Activated CD8-positive, alpha-beta T cell treated with anti-CD3 and anti-CD28 coated beads, Interleukin-2, amount 10 ng/mL, durations not matched to agents 7 days and 5 days (primary cell): ENCODE measurements around the gene CLASP1. TPM values are rescaled to one million over a fixed set of nuclear protein-coding genes. Genes with fewer than 3 reads are reported as not detected.

Source experiments
- ATAC-seq: fragments of 150-1000 bp; cut with Tn5 transposase; one replicate; pipeline ENCODE4 v1.10.0; 2021; ENCODE audit warnings: moderate library complexity
- CTCF ChIA-PET: fragments of 350-600 bp; sonication (Branson Sonifier 250); formaldehyde crosslinking; loops from one replicate; lab custom pipeline; 2021; ENCODE audit warnings: antibody characterized with exemption; lab: Charles Lee
- POLR2A ChIA-PET: fragments of 350-600 bp; sonication (Branson Sonifier 250); formaldehyde crosslinking; loops from one replicate; lab custom pipeline; 2021; ENCODE audit warnings: antibody characterized with exemption; lab: Charles Lee
- DNase-seq: peaks from one replicate; pipeline ENCODE4 v3.0.0-alpha.2; 2020
- H3K27ac Mint-ChIP-seq: one replicate; pipeline ENCODE4 v1.8.0; 2021; ENCODE audit warnings: mild to moderate bottlenecking, mixed read lengths
- H3K27me3 Mint-ChIP-seq: one replicate; pipeline ENCODE4 v1.8.0; 2021; ENCODE audit warnings: low read depth, mixed read lengths
- H3K36me3 Mint-ChIP-seq: one replicate; pipeline ENCODE4 v1.8.0; 2021; ENCODE audit warnings: low read depth, mixed read lengths
- H3K4me1 Mint-ChIP-seq: one replicate; pipeline ENCODE4 v1.8.0; 2021; ENCODE audit warnings: low read depth, mixed read lengths
- H3K4me3 Mint-ChIP-seq: one replicate; pipeline ENCODE4 v1.8.0; 2021; ENCODE audit warnings: mild to moderate bottlenecking, mixed read lengths
- H3K9me3 Mint-ChIP-seq: one replicate; pipeline ENCODE4 v1.8.0; 2022; ENCODE audit warnings: mixed read lengths; ENCODE audit not compliant: insufficient read depth
- total RNA-seq, 2 experiments: library from RNA; stranded (reverse); gene quantifications; one replicate each; pipeline ENCODE4 v1.2.3, GENCODE V29; 2021

Gene CLASP1
- total RNA-seq, 2 experiments from 2014 or later, result 62.3 to 65.2 TPM

GRCh38 chr2:121405233-121405632 lies 244.0 kb downstream of the CLASP1 start:
- CTCF ChIA-PET, result no interaction called here
- POLR2A ChIA-PET, result no interaction called here
- H3K4me1 Mint-ChIP-seq, result peaks cover 3% of the 10 kb centered on the region
- DNase-seq, result no peak
- H3K27ac Mint-ChIP-seq, result no peak overlapping the region
- H3K27me3 Mint-ChIP-seq, result no peaks in the 10 kb centered on the region
- no peaks in the 10 kb centered on the region for H3K9me3 Mint-ChIP-seq
- no peak overlapping the region for H3K4me3 Mint-ChIP-seq
- no peak for ATAC-seq
- peaks cover 34% of the 10 kb centered on the region for H3K36me3 Mint-ChIP-seq

- H3K36me3 Mint-ChIP-seq, result peaks cover 26% of the 10 kb centered on the region
- no peak overlapping the region for H3K27ac Mint-ChIP-seq
Measured at GRCh38 chr2:121400201-121400600, 249.1 kb downstream of the CLASP1 start.

GRCh38 chr2:121398853-121399252 lies 250.4 kb downstream of the CLASP1 start:
- Mint-ChIP-seq H3K36me3 (peaks cover 28% of the 10 kb centered on the region), H3K27me3 (no peaks in the 10 kb centered on the region), H3K9me3 (no peaks in the 10 kb centered on the region), H3K4me3 (no peak overlapping the region), H3K27ac (no peak overlapping the region), H3K4me1 (peaks cover 3% of the 10 kb centered on the region)
- ChIA-PET CTCF (no interaction called here), POLR2A (no interaction called here)
- ATAC-seq (no peak), DNase-seq (no peak)

More at GRCh38 chr2:121400201-121400600, 249.1 kb downstream of the CLASP1 start:
- no peak for ATAC-seq
- POLR2A ChIA-PET, result interaction anchor here (0.7 kb wide), 1 partner anchor 13 kb away, joined by 3 read pairs; no protein-coding TSS in a partner anchor
- DNase-seq, result no peak
- Mint-ChIP-seq H3K4me3 (no peak overlapping the region), H3K27me3 (no peaks in the 10 kb centered on the region), H3K4me1 (peaks cover 3% of the 10 kb centered on the region), H3K9me3 (no peaks in the 10 kb centered on the region)
- CTCF ChIA-PET, result no interaction called here

- Mint-ChIP-seq H3K9me3 (no peaks in the 10 kb centered on the region), H3K27me3 (no peaks in the 10 kb centered on the region), H3K36me3 (peaks cover 32% of the 10 kb centered on the region), H3K27ac (no peak overlapping the region), H3K4me1 (peaks cover 2% of the 10 kb centered on the region), H3K4me3 (no peak overlapping the region)
- DNase-seq, result no peak
- no peak for ATAC-seq
- ChIA-PET POLR2A (no interaction called here), CTCF (interaction anchor here (1.8 kb wide), 1 partner anchor 12 kb away, joined by 6 read pairs; no protein-coding TSS in a partner anchor)
Measured at GRCh38 chr2:121390082-121390692, 259.1 kb downstream of the CLASP1 start.

GRCh38 chr2:121388371-121388770 lies 260.9 kb downstream of the CLASP1 start:
- Mint-ChIP-seq H3K4me1 (peaks cover 2% of the 10 kb centered on the region), H3K27me3 (no peaks in the 10 kb centered on the region), H3K36me3 (peaks cover 23% of the 10 kb centered on the region), H3K9me3 (no peaks in the 10 kb centered on the region), H3K4me3 (no peak overlapping the region), H3K27ac (no peak overlapping the region)
- ChIA-PET CTCF (interaction anchor here (1.4 kb wide), 1 partner anchor 14 kb away, joined by 3 read pairs; no protein-coding TSS in a partner anchor), POLR2A (no interaction called here)
- no peak for DNase-seq
- no peak for ATAC-seq

- Mint-ChIP-seq H3K36me3 (peaks cover 27% of the 10 kb centered on the region), H3K27ac (no peak overlapping the region), H3K4me1 (peaks cover 2% of the 10 kb centered on the region), H3K4me3 (no peak overlapping the region), H3K27me3 (no peaks in the 10 kb centered on the region), H3K9me3 (no peaks in the 10 kb centered on the region)
- ChIA-PET POLR2A (no interaction called here), CTCF (interaction anchor here (1.4 kb wide), 1 partner anchor 15 kb away, joined by 3 read pairs; no protein-coding TSS in a partner anchor)
- ATAC-seq, result no peak
- no peak for DNase-seq
Measured at GRCh38 chr2:121387591-121388325, 261.5 kb downstream of the CLASP1 start.

GRCh38 chr2:121386707-121387106 lies 262.6 kb downstream of the CLASP1 start:
- DNase-seq, result no peak
- Mint-ChIP-seq H3K9me3 (no peaks in the 10 kb centered on the region), H3K27ac (no peak overlapping the region), H3K27me3 (no peaks in the 10 kb centered on the region), H3K36me3 (peaks cover 32% of the 10 kb centered on the region), H3K4me3 (no peak overlapping the region), H3K4me1 (peaks cover 7% of the 10 kb centered on the region)
- no peak for ATAC-seq
- ChIA-PET POLR2A (no interaction called here), CTCF (interaction anchor here (0.9 kb wide), 1 partner anchor 18 kb away, joined by 3 read pairs; no protein-coding TSS in a partner anchor)

GRCh38 chr2:121386102-121386501 lies 263.2 kb downstream of the CLASP1 start:
- Mint-ChIP-seq H3K4me3 (no peak overlapping the region), H3K27ac (no peak overlapping the region), H3K36me3 (peaks cover 36% of the 10 kb centered on the region), H3K4me1 (peaks cover 7% of the 10 kb centered on the region), H3K27me3 (no peaks in the 10 kb centered on the region), H3K9me3 (no peaks in the 10 kb centered on the region)
- DNase-seq, result no peak
- ChIA-PET CTCF (no interaction called here), POLR2A (no interaction called here)
- no peak for ATAC-seq

GRCh38 chr2:121382744-121383143 lies 266.5 kb downstream of the CLASP1 start:
- Mint-ChIP-seq H3K36me3 (peaks cover 43% of the 10 kb centered on the region), H3K27me3 (no peaks in the 10 kb centered on the region), H3K4me3 (no peak overlapping the region), H3K27ac (no peak overlapping the region), H3K4me1 (peaks cover 11% of the 10 kb centered on the region), H3K9me3 (no peaks in the 10 kb centered on the region)
- POLR2A ChIA-PET, result no interaction called here
- DNase-seq (no peak), ATAC-seq (peak; percentile 19)
- CTCF ChIA-PET, result no interaction called here

- Mint-ChIP-seq H3K4me3 (no peak overlapping the region), H3K9me3 (no peaks in the 10 kb centered on the region), H3K36me3 (peaks cover 52% of the 10 kb centered on the region), H3K27me3 (no peaks in the 10 kb centered on the region), H3K27ac (no peak overlapping the region), H3K4me1 (peaks cover 10% of the 10 kb centered on the region)
- ChIA-PET POLR2A (no interaction called here), CTCF (no interaction called here)
- no peak for ATAC-seq
- no peak for DNase-seq
Measured at GRCh38 chr2:121377646-121378045, 271.6 kb downstream of the CLASP1 start.

GRCh38 chr2:121376535-121377250 lies 272.6 kb downstream of the CLASP1 start:
- DNase-seq (no peak), ATAC-seq (no peak)
- ChIA-PET POLR2A (no interaction called here), CTCF (interaction anchor here (1.1 kb wide), 1 partner anchor 24 kb away, joined by 3 read pairs; no protein-coding TSS in a partner anchor)
- Mint-ChIP-seq H3K27me3 (no peaks in the 10 kb centered on the region), H3K9me3 (no peaks in the 10 kb centered on the region), H3K36me3 (peaks cover 49% of the 10 kb centered on the region), H3K27ac (no peak overlapping the region), H3K4me3 (no peak overlapping the region), H3K4me1 (peaks cover 5% of the 10 kb centered on the region)
